HepG2 (cell line): Measurements from ENCODE around the gene NXN. TPM values are rescaled to one million over a fixed set of nuclear protein-coding genes. Genes with fewer than 3 reads are reported as not detected.

ENCODE experiments used
- ATAC-seq: fragments of 200-7000 bp; cut with Tn5 transposase; 3 replicates; pipeline ENCODE4 v1.9.1; 2020; ENCODE audit warnings: mild to moderate bottlenecking, moderate library complexity
- BruUV-seq: library from RNA; stranded (reverse); fragments of 400-500 nt; replicated peaks from 2 replicates; lab custom pipeline; 2021; lab: Mats Ljungman, UMichigan
- CTCF ChIA-PET: fragments of 300-600 bp; formaldehyde crosslinking; extraction: SDS; loops from one replicate; lab custom pipeline; 2021; ENCODE audit warnings: low total read pairs, inconsistent platforms, low intra/inter-chr PET ratio; lab: Yijun Ruan, JAX
- POLR2A ChIA-PET: fragments of 350-600 bp; sonication (Branson Sonifier 250); formaldehyde crosslinking; loops from one replicate; lab custom pipeline; 2020; ENCODE audit warnings: antibody characterized with exemption, inconsistent platforms; lab: Yijun Ruan, JAX
- DNase-seq: peaks from one replicate; pipeline ENCODE4 v3.0.0-alpha.2; 2015; ENCODE audit warnings: low spot score
- FAIRE-seq: peaks from 3 replicates; lab custom pipeline; 2011; peaks lifted over from hg19 to GRCh38; lab: Jason Lieb, UNC
- H2AFZ ChIP-seq: one replicate; pipeline ENCODE4 v1.6.1; 2011; ENCODE audit warnings: low read length, inconsistent platforms
- H3K27ac ChIP-seq: fragments of 300-600 bp; 3 replicates; pipeline ENCODE4 v1.8.0; 2011; ENCODE audit warnings: mixed run types, mild to moderate bottlenecking, mixed read lengths, low read length, inconsistent platforms; ENCODE audit not compliant: insufficient read depth; ENCODE audit errors: extremely low read length
- H3K27me3 ChIP-seq, 2 experiments: fragments of 200-600 bp in 1 of 2; 2 replicates in 1 of 2; 3 replicates in 1 of 2; pipeline versions ENCODE4 v1.6.0 to v1.8.0; 2011; ENCODE audit warnings: low read length in 2 of 2, mild to moderate bottlenecking in 2 of 2, moderate library complexity in 2 of 2, inconsistent platforms in 1 of 2; ENCODE audit not compliant: insufficient read depth in 2 of 2, control insufficient read depth in 1 of 2
- H3K36me3 ChIP-seq, 2 experiments: fragments of 200-600 bp in 1 of 2; replicated peaks in 1 of 2; 2 replicates in 1 of 2; 3 replicates in 1 of 2; pipeline versions ENCODE4 v1.5.1 to v1.8.0; 2011; ENCODE audit warnings: low read length in 2 of 2, inconsistent platforms in 1 of 2; ENCODE audit not compliant: insufficient read depth in 2 of 2, control insufficient read depth in 1 of 2
- H3K4me1 ChIP-seq: 2 replicates; pipeline ENCODE4 v1.5.1; 2012; ENCODE audit warnings: low read length, inconsistent platforms; ENCODE audit not compliant: insufficient read depth
- H3K4me2 ChIP-seq: 2 replicates; pipeline ENCODE4 v1.6.0; 2011; ENCODE audit warnings: low read depth, low read length, inconsistent platforms
- H3K4me3 ChIP-seq, 3 experiments: fragments of 200-600 bp in 1 of 3; sonication (generic), shearing (Covaris generic) in 1 of 3; replicated peaks in 1 of 3; 2 replicates each; pipeline ENCODE4 v1.5.1; 2011 to 2016; ENCODE audit warnings: low read length in 3 of 3, inconsistent platforms in 2 of 3, low read depth in 2 of 3, mild to moderate bottlenecking in 2 of 3, control low read depth in 1 of 3, mixed read lengths in 1 of 3; ENCODE audit not compliant: insufficient read depth in 1 of 3
- H3K79me2 ChIP-seq: one replicate; pipeline ENCODE4 v1.6.1; 2011; ENCODE audit warnings: low read length, inconsistent platforms; ENCODE audit not compliant: insufficient read depth
- H3K9ac ChIP-seq: 2 replicates; pipeline ENCODE4 v1.6.0; 2011; ENCODE audit warnings: mild to moderate bottlenecking, low read depth, low read length, inconsistent platforms; ENCODE audit not compliant: insufficient read depth
- H3K9me3 ChIP-seq: 2 replicates; pipeline ENCODE4 v1.5.1; 2012; ENCODE audit warnings: mild to moderate bottlenecking, low read length
- H4K20me1 ChIP-seq: 2 replicates; pipeline ENCODE4 v1.6.0; 2011; ENCODE audit warnings: inconsistent platforms, mild to moderate bottlenecking, low read length, moderate library complexity; ENCODE audit not compliant: insufficient read depth
- AGO2 ChIP-seq: fragments of 200-400 bp; formaldehyde crosslinking; optimal IDR thresholded peaks from 2 replicates; pipeline ENCODE3; 2017; ENCODE audit warnings: mild to moderate bottlenecking, low read depth, low read length, moderate library complexity
- CBFB ChIP-seq: sonication (generic); formaldehyde crosslinking; IDR thresholded peaks from 2 replicates; pipeline ENCODE4 v1.4.0; 2020; ENCODE audit warnings: missing genetic modification reagents
- CHCHD3 ChIP-seq: sonication (generic); formaldehyde crosslinking; IDR thresholded peaks from 2 replicates; pipeline ENCODE4 v1.8.0; 2022; ENCODE audit warnings: mild to moderate bottlenecking, missing genetic modification reagents, moderate library complexity
- GTF2F1 ChIP-seq: fragments of 150-350 bp; IDR thresholded peaks from 2 replicates; pipeline ENCODE4 v1.6.1; 2014; ENCODE audit warnings: low read length
- IKZF5 ChIP-seq: IDR thresholded peaks from 2 replicates; pipeline ENCODE4 v1.6.1; 2018; ENCODE audit warnings: missing genetic modification reagents, mild to moderate bottlenecking, missing compliant biosample characterization
- KLF12 ChIP-seq: sonication (generic); formaldehyde crosslinking; IDR thresholded peaks from 2 replicates; pipeline ENCODE4 v1.4.0; 2020; ENCODE audit warnings: missing genetic modification reagents, borderline replicate concordance
- ONECUT2 ChIP-seq: sonication (generic); formaldehyde crosslinking; IDR thresholded peaks from 2 replicates; pipeline ENCODE4 v1.4.0; 2020; ENCODE audit warnings: missing genetic modification reagents
- PATZ1 ChIP-seq: sonication (generic); formaldehyde crosslinking; IDR thresholded peaks from 2 replicates; pipeline ENCODE4 v1.4.0; 2020; ENCODE audit warnings: missing genetic modification reagents
- PCBP2 ChIP-seq: fragments of 200-400 bp; formaldehyde crosslinking; optimal IDR thresholded peaks from 2 replicates; pipeline ENCODE3; 2018; ENCODE audit warnings: low read length, low read depth; ENCODE audit not compliant: poor library complexity, severe bottlenecking
- SALL2 ChIP-seq: sonication (generic); formaldehyde crosslinking; IDR thresholded peaks from 2 replicates; pipeline ENCODE4 v1.8.1; 2023; ENCODE audit warnings: mild to moderate bottlenecking, missing genetic modification reagents, inconsistent platforms
- SIX4 ChIP-seq: sonication (generic); formaldehyde crosslinking; IDR thresholded peaks from 2 replicates; pipeline ENCODE4 v1.4.0; 2020; ENCODE audit warnings: missing genetic modification reagents
- TBL1XR1 ChIP-seq: fragments of 150-350 bp; IDR thresholded peaks from 2 replicates; pipeline ENCODE4 v1.6.1; 2014; ENCODE audit warnings: borderline replicate concordance, low read length; ENCODE audit not compliant: partially characterized antibody
- TBX2 ChIP-seq: sonication (generic); formaldehyde crosslinking; IDR thresholded peaks from 2 replicates; pipeline ENCODE4 v1.5.0; 2020; ENCODE audit warnings: missing genetic modification reagents, mild to moderate bottlenecking, borderline replicate concordance
- TERF1 ChIP-seq: sonication (generic); formaldehyde crosslinking; IDR thresholded peaks from 2 replicates; pipeline ENCODE4 v1.8.0; 2022; ENCODE audit warnings: mild to moderate bottlenecking, missing genetic modification reagents, moderate library complexity
- THAP9 ChIP-seq: sonication (generic); formaldehyde crosslinking; IDR thresholded peaks from 2 replicates; pipeline ENCODE4; 2020; ENCODE audit warnings: missing genetic modification reagents, mild to moderate bottlenecking, borderline replicate concordance
- ZBTB42 ChIP-seq: sonication (generic); formaldehyde crosslinking; IDR thresholded peaks from 2 replicates; pipeline ENCODE4 v1.5.0; 2020; ENCODE audit warnings: mild to moderate bottlenecking, missing genetic modification reagents
- ZFP37 ChIP-seq: sonication (generic); formaldehyde crosslinking; IDR thresholded peaks from 2 replicates; pipeline ENCODE4 v1.4.0; 2020; ENCODE audit warnings: missing genetic modification reagents, borderline replicate concordance
- ZNF343 ChIP-seq: sonication (generic); formaldehyde crosslinking; IDR thresholded peaks from 2 replicates; pipeline ENCODE4 v1.4.0; 2020; ENCODE audit warnings: mild to moderate bottlenecking, missing genetic modification reagents
- ZNF678 ChIP-seq: sonication (generic); formaldehyde crosslinking; IDR thresholded peaks from 2 replicates; pipeline ENCODE4 v1.4.0; 2020; ENCODE audit warnings: mild to moderate bottlenecking, missing genetic modification reagents
- ZZZ3 ChIP-seq: sonication (generic); formaldehyde crosslinking; IDR thresholded peaks from 2 replicates; pipeline ENCODE4 v1.4.0; 2020; ENCODE audit warnings: missing genetic modification reagents, mild to moderate bottlenecking, borderline replicate concordance
- WGBS: methylation state at CpG from one replicate; pipeline ENCODE4 v1.1.6; 2017; ENCODE audit warnings: low lambda C conversion rate; 5-methylcytosine and 5-hydroxymethylcytosine counted together
- in situ Hi-C: cut with HindIII; loops from 2 replicates; pipeline ENCODE4 v1.10.0; 2017; ENCODE audit warnings: low pct_unique_long_range_greater_than_20kb; ENCODE audit not compliant: extremely low pct_ligation_motif_present
- intact Hi-C: fragments of 100-400 bp; cut with micrococcal nuclease; formaldehyde crosslinking; loops from one replicate; pipeline ENCODE4 v1.10.0; 2022; ENCODE audit not compliant: unreplicated experiment
- polyA plus RNA-seq, 8 experiments: library from polyadenylated mRNA; depleted of rRNA in 3 of 8; stranded (reverse) in 7 of 8; unstranded in 1 of 8; fragments of >200 nt; fragmentation: Illumina TruSeq in 4 of 8; extraction: Trizol in 4 of 8; gene quantifications; 2 replicates each; pipeline versions ENCODE4 v1.2.1 to v1.2.3, GENCODE V29; 2011 to 2016; ENCODE audit warnings: low read depth in 4 of 8, missing spikeins in 1 of 8, mixed read lengths in 1 of 8; ENCODE audit not compliant: insufficient read depth in 1 of 8
- total RNA-seq, 5 experiments: library from RNA; depleted of rRNA; stranded (reverse); fragments of >200 nt; fragmentation: Illumina TruSeq; extraction: Trizol; gene quantifications; 2 replicates each; pipeline ENCODE4 v1.2.3, GENCODE V29; 2016; ENCODE audit warnings: low read depth in 1 of 5

Gene NXN
- total and polyA plus RNA-seq, 2 of the 13 experiments (the other 11 are each of a cell fraction or from before 2014, with no cell fraction given) = 22.2 to 24.3 TPM

- Histone ChIP-seq H3K9ac (no peak overlapping the region), H3K4me1 (no peaks in the 10 kb centered on the region), H3K36me3 (peaks cover 0 to 1% of the 10 kb centered on the region in 2 experiments; a peak in 1 of 5 replicates), H3K4me2 (no peak overlapping the region), H2AFZ (no peak overlapping the region), H3K9me3 (no peaks in the 10 kb centered on the region), H3K27me3 (no peaks in the 10 kb centered on the region), H3K4me3 (no peak overlapping the region), H3K27ac (no peak overlapping the region), H3K79me2 (no peaks in the 10 kb centered on the region), H4K20me1 (no peaks in the 10 kb centered on the region)
- WGBS = 100% methylated on average over 9 of the region's 9 CpGs
- no peak for FAIRE-seq
- BruUV-seq = no TSS peak
- TF ChIP-seq ONECUT2 (CRISPR knock-in tag) (no peak), ZNF678 (no peak), CBFB (no peak), TBL1XR1 (no peak), KLF12 (no peak), ZFP37 (CRISPR knock-in tag) (no peak), AGO2 (no peak), PCBP2 (no peak), IKZF5 (CRISPR knock-in tag) (no peak), TBX2 (CRISPR knock-in tag) (no peak), THAP9 (CRISPR knock-in tag) (no peak), SIX4 (no peak), ZNF343 (CRISPR knock-in tag) (no peak), ZBTB42 (CRISPR knock-in tag) (no peak), ZZZ3 (CRISPR knock-in tag) (no peak), SALL2 (CRISPR knock-in tag) (no peak), PATZ1 (CRISPR knock-in tag) (no peak), GTF2F1 (no peak), CHCHD3 (CRISPR knock-in tag) (no peak), TERF1 (CRISPR knock-in tag) (no peak)
- intact Hi-C loops (no loop called here), in situ Hi-C loops (no loop called here)
- DNase-seq = no peak
- ATAC-seq = no peak; the same call in 2 of the 3 replicates
- CTCF ChIA-PET = no interaction called here
- POLR2A ChIA-PET = no interaction called here
These were observed 143.4 kb downstream of the NXN start for GRCh38 chr17:836151-836550.
